ENCODE data around the gene MRPS33.

Gene MRPS33

DNA sequence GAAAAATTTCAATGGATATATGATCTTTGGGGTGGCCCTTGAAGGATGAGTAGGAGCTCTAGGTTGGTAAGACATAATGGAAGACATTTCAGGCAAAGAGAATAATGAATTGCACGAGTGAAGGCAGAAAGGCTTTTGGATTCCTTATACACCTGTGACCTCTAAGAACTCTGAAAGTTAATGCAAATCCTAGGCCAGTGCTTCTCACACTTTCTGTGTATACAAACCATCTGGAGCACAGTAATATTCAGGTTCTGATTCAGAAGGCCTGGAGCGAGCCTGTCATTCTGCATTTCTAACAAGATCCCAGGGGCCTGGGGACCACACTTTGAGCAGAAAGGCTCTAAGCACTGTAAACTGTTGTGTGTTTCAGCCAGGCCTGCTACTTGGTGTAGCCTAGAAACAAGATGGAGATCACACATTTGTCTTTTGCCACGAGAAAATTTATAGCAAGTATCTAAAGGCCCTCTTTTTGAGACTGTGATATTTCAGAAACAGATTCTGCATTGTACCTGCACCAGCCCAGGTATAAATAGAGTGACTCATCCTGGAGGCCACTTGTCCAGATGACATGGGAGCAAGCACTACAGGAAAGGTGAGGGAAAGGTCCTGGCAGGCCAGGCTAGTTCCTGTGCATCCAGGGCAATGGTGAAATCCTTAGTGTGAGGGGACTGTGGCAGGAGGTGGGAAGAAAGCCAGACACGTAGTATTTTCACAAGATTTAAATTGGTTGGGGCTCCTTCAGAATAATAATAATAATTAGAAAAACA, 24.4 kb downstream of the MRPS33 start:
- H3K4me3 ChIP-seq (ENCODE audit: low read depth, low read length) = no peak overlapping the region
- no peaks in the 10 kb centered on the region for H3K36me3 ChIP-seq (replicated peaks)
- DNase-seq = no peak
- H3K27me3 ChIP-seq (replicated peaks) = no peaks in the 10 kb centered on the region
- in situ Hi-C loops (cut with HindIII; ENCODE audit: low pct_ligation_motif_present, low sequenced_read_pairs) = no loop called here
- no peak overlapping the region for H3K27ac ChIP-seq
- TF ChIP-seq, protein P1, sequence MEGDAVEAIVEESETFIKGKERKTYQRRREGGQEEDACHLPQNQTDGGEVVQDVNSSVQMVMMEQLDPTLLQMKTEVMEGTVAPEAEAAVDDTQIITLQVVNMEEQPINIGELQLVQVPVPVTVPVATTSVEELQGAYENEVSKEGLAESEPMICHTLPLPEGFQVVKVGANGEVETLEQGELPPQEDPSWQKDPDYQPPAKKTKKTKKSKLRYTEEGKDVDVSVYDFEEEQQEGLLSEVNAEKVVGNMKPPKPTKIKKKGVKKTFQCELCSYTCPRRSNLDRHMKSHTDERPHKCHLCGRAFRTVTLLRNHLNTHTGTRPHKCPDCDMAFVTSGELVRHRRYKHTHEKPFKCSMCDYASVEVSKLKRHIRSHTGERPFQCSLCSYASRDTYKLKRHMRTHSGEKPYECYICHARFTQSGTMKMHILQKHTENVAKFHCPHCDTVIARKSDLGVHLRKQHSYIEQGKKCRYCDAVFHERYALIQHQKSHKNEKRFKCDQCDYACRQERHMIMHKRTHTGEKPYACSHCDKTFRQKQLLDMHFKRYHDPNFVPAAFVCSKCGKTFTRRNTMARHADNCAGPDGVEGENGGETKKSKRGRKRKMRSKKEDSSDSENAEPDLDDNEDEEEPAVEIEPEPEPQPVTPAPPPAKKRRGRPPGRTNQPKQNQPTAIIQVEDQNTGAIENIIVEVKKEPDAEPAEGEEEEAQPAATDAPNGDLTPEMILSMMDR (IDR thresholded peaks at IDR 0.05; ENCODE audit: low read depth, low read length, missing control alignments) = no peak

DNA sequence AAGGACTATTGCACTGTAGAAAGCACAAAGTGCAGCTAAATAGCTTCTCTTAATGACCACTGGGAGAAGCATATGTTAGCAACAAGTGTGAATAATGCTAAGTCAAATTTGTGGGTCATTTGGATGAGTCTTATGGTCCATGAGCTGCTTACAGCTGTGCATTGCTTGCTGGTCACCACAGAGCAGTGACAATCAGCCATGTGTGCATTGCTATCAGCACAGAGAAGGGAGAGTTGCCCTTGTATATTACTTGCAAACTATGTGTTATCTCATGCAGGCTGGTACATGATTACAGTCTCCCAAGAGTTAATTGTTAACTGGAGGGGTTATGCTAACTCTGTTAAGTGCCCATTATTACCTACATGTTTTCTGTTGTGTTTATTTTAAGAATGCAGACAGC, 25.7 kb downstream of the MRPS33 start:
- TF ChIP-seq, protein P1 (IDR thresholded peaks at IDR 0.05; ENCODE audit: low read depth, low read length, missing control alignments) = no peak
- H3K27me3 ChIP-seq (replicated peaks) = no peaks in the 10 kb centered on the region
- in situ Hi-C loops (cut with HindIII; ENCODE audit: low pct_ligation_motif_present, low sequenced_read_pairs) = no loop called here
- no peak for DNase-seq
- H3K36me3 ChIP-seq (replicated peaks) = no peaks in the 10 kb centered on the region
- H3K4me3 ChIP-seq (ENCODE audit: low read depth, low read length) = no peak overlapping the region
- H3K27ac ChIP-seq = no peak overlapping the region

DNA sequence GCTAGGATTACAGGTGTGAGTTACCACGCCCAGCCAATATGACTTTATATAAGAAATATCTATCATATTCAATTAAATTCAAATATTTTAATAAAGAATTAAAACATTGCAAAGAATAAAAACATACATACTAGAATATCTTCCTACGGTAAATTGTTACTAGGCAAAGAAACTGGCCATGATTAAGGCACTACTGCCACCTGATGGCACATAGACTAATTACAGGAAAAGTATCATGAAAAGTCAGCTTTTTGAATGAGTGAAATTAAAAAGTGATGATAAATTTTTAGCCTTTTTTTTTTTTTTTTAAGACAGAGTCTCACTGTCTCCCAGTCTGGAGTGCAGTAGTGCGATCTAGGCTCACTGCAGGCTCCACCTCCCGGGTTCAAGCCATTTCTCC, 30.9 kb downstream of the MRPS33 start:
- no peak for DNase-seq
- in situ Hi-C loops (cut with HindIII; ENCODE audit: low pct_ligation_motif_present, low sequenced_read_pairs) = no loop called here
- Histone ChIP-seq H3K27me3 (replicated peaks) (no peaks in the 10 kb centered on the region), H3K36me3 (replicated peaks) (no peaks in the 10 kb centered on the region), H3K4me3 (ENCODE audit: low read depth, low read length) (no peak overlapping the region), H3K27ac (no peak overlapping the region)
- TF ChIP-seq, protein P1 (IDR thresholded peaks at IDR 0.05; ENCODE audit: low read depth, low read length, missing control alignments) = peak; percentile 16

DNA sequence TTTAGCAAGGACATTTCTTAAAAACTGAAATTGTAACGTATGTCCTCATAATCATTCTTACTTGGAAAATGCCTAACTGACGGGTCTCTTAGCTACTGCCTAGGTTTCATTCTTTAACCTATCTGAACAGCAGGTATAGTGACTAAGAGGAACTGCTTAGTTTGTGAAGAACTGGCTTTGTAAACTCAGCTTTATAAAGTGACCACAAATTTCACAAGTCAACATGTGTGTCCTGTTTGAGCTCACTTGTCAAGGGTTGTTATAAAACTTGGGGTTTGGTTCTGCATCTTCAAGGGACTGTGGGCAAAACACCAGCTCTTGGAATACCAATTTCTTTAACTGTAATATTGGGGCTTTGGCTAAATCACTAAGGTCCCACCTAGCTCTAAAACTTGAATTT, 32.2 kb downstream of the MRPS33 start:
- TF ChIP-seq, protein P1 (IDR thresholded peaks at IDR 0.05; ENCODE audit: low read depth, low read length, missing control alignments) = no peak
- H3K27me3 ChIP-seq (replicated peaks) = no peaks in the 10 kb centered on the region
- in situ Hi-C loops (cut with HindIII; ENCODE audit: low pct_ligation_motif_present, low sequenced_read_pairs) = no loop called here
- H3K4me3 ChIP-seq (ENCODE audit: low read depth, low read length) = no peak overlapping the region
- no peak overlapping the region for H3K27ac ChIP-seq
- H3K36me3 ChIP-seq (replicated peaks) = no peaks in the 10 kb centered on the region
- no peak for DNase-seq

DNA sequence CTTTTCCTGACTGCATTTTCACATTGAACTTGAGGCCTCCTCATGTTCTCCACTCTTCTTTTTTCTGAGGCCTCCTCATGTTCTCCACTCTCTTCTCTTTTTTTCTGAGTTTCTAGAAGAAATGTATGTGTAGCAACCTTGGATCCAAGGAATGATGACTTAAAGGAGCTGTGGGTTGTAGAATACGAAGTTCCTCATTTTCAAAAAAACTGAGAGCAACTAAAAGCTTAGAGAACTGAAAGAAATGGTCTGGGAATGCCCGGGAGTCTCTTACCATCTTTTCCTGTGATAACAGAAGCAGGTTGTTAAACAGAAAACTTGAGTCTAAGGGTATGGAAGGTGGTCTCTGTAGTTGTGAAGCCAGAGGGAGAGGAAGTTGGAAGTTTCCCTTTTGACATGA, 32.8 kb downstream of the MRPS33 start:
- no peaks in the 10 kb centered on the region for H3K36me3 ChIP-seq (replicated peaks)
- no peak overlapping the region for H3K4me3 ChIP-seq (ENCODE audit: low read depth, low read length)
- TF ChIP-seq, protein P1 (IDR thresholded peaks at IDR 0.05; ENCODE audit: low read depth, low read length, missing control alignments) = no peak
- H3K27me3 ChIP-seq (replicated peaks) = no peaks in the 10 kb centered on the region
- no peak for DNase-seq
- in situ Hi-C loops (cut with HindIII; ENCODE audit: low pct_ligation_motif_present, low sequenced_read_pairs) = no loop called here
- H3K27ac ChIP-seq = no peak overlapping the region

DNA sequence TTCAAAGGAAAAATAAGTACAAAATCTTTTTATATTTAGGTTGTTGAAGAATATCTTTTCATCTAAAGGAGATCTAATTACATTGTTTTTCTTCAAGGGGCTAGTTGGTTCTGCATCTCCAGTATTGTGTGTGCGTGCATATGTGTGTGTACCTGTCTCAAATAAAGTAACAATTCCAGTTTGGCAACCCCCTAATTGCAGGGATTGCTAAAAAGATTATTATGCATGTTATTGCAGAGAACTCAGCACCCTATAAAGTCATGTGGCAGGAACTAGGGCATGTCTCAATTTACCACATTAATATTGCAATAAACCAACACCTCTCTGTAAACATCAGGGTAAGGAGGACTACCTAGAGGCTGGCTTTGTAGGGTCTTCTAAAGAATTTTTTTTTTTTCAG, 37.0 kb downstream of the MRPS33 start:
- TF ChIP-seq, protein P1 (IDR thresholded peaks at IDR 0.05; ENCODE audit: low read depth, low read length, missing control alignments) = no peak
- Histone ChIP-seq H3K27ac (no peak overlapping the region), H3K4me3 (ENCODE audit: low read depth, low read length) (no peak overlapping the region), H3K36me3 (replicated peaks) (no peaks in the 10 kb centered on the region), H3K27me3 (replicated peaks) (no peaks in the 10 kb centered on the region)
- in situ Hi-C loops (cut with HindIII; ENCODE audit: low pct_ligation_motif_present, low sequenced_read_pairs) = no loop called here
- DNase-seq = no peak
